Stomach (tissue), 9 donors: ENCODE results near the gene RERG. TPM values are rescaled to one million over a fixed set of nuclear protein-coding genes. Genes with fewer than 3 reads are reported as not detected.

Source experiments
- DNase-seq, 2 donors: peaks; one replicate each; pipeline versions ENCODE4 v3.0.0 to v3.0.0-alpha.2; 2013 to 2019
- H3K27ac ChIP-seq, 5 donors: fragments of 200-600 bp in 4 of 5; sonication (generic) in 4 of 5; one replicate each; pipeline ENCODE4 v1.5.1; 2013 to 2019; ENCODE audit warnings: mild to moderate bottlenecking in 1 of 5, moderate library complexity in 1 of 5
- H3K27me3 ChIP-seq, 3 donors: fragments of 200-600 bp; sonication (generic); one replicate each; pipeline ENCODE4 v1.5.1; 2017 to 2019; ENCODE audit warnings: mixed run types in 1 of 3
- H3K36me3 ChIP-seq, 4 donors: fragments of 200-600 bp; sonication (generic); 1 replicate in 3 of 4; 2 replicates in 1 of 4; pipeline ENCODE4 v1.5.1; 2016 to 2019
- H3K4me1 ChIP-seq, 4 donors: fragments of 200-600 bp; sonication (generic); one replicate each; pipeline ENCODE4 v1.5.1; 2016 to 2019
- H3K4me3 ChIP-seq, 4 donors: fragments of 200-600 bp; sonication (generic) in 3 of 4; one replicate each; pipeline ENCODE4 v1.5.1; 2016 to 2019; ENCODE audit warnings: mild to moderate bottlenecking in 1 of 4
- H3K9me3 ChIP-seq, 4 donors: fragments of 200-600 bp; sonication (generic); one replicate each; pipeline ENCODE4 v1.5.1; 2016 to 2019
- EP300 ChIP-seq: sonication (generic); formaldehyde crosslinking; IDR thresholded peaks from one replicate; pipeline ENCODE4 v1.6.1; 2017; ENCODE audit warnings: antibody characterized with exemption
- POLR2A ChIP-seq, 4 donors: fragments of 450-650 bp; IDR thresholded peaks; one replicate each; pipeline ENCODE4 v1.6.1; 2016; ENCODE audit warnings: antibody characterized with exemption in 4 of 4, control low read depth in 2 of 4, mild to moderate bottlenecking in 1 of 4, moderate library complexity in 1 of 4
- POLR2AphosphoS5 ChIP-seq, 3 donors: sonication (generic); formaldehyde crosslinking; IDR thresholded peaks; one replicate each; pipeline ENCODE4 v1.6.1; 2016; ENCODE audit warnings: antibody characterized with exemption in 3 of 3
- WGBS, 5 donors: extraction: QIAGEN DNeasy Blood & Tissue Kit in 3 of 5; methylation state at CpG; one replicate each; pipeline versions ENCODE4 v1.1.5 to v1.1.7; 2013 to 2018; 5-methylcytosine and 5-hydroxymethylcytosine counted together
- intact Hi-C: fragments of 100-400 bp; cut with DNase I; formaldehyde crosslinking; loops from one replicate; pipeline ENCODE4 v1.15.1; 2023; ENCODE audit warnings: low total_unique reads
- polyA plus RNA-seq, 3 donors: library from polyadenylated mRNA; stranded (reverse); fragments of 200-250 nt; gene quantifications; one replicate each; pipeline ENCODE4 v1.2.3, GENCODE V29; 2013
- total RNA-seq, 5 donors: library from RNA; depleted of rRNA; stranded (reverse); fragments of >200 nt; gene quantifications; one replicate each; pipeline versions ENCODE4 v1.1.0 to v1.2.3, GENCODE V29; 2014 to 2016
- TF ChIP-seq, protein P1 (sequence below), 7 experiments: fragments of 450-650 bp in 4 of 7; fragments of 200-600 bp in 3 of 7; sonication (generic) in 3 of 7; IDR thresholded peaks; one replicate each; pipeline ENCODE4 v1.5.1; 2016 to 2019; ENCODE audit warnings: antibody characterized with exemption in 7 of 7, control low read depth in 2 of 7, mild to moderate bottlenecking in 1 of 7
- donor health status: healthy with polysubstance abuse.
- donor health status: Bipolar disorder and iron deficiency.
- donor health status: healthy.

RERG gene
- total and polyA plus RNA-seq, 8 donors: 3.1 to 48.7 (median 20.3) TPM; not detected in 1

DNA sequence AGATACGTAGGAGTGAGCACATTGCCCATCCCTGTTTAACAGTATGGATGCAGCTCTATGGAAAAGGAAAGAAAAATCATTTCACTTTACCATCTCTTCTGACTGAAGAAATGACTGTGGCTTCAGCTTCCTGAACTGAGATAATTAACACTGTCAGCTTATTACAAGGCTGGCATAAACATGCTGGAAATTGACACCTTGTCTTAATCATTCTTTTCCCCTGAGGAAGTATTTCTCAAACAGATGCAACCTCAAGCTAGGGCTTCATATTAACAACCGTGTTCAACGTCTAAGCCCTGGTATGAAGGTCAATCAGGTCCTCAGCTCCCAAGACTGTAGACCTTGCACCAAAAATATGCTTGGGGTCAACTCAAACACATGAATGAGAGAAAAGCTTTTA, 25.0 kb downstream of the RERG start:
- Histone ChIP-seq H3K36me3 (no peaks in the 10 kb centered on the region), H3K27ac (peak overlapping the region in 1 of 5 donors; percentile 52), H3K9me3 (no peaks in the 10 kb centered on the region), H3K4me1 (peaks cover 0 to 42% (median 15%) of the 10 kb centered on the region in 4 donors), H3K27me3 (no peaks in the 10 kb centered on the region), H3K4me3 (no peak overlapping the region)
- TF ChIP-seq, protein P1, sequence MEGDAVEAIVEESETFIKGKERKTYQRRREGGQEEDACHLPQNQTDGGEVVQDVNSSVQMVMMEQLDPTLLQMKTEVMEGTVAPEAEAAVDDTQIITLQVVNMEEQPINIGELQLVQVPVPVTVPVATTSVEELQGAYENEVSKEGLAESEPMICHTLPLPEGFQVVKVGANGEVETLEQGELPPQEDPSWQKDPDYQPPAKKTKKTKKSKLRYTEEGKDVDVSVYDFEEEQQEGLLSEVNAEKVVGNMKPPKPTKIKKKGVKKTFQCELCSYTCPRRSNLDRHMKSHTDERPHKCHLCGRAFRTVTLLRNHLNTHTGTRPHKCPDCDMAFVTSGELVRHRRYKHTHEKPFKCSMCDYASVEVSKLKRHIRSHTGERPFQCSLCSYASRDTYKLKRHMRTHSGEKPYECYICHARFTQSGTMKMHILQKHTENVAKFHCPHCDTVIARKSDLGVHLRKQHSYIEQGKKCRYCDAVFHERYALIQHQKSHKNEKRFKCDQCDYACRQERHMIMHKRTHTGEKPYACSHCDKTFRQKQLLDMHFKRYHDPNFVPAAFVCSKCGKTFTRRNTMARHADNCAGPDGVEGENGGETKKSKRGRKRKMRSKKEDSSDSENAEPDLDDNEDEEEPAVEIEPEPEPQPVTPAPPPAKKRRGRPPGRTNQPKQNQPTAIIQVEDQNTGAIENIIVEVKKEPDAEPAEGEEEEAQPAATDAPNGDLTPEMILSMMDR (IDR thresholded peaks at IDR 0.05): no peak
- TF ChIP-seq EP300 (no peak), POLR2AphosphoS5 (IDR thresholded peaks at IDR 0.05) (no peak), POLR2A (IDR thresholded peaks at IDR 0.05) (no peak)
- DNase-seq: no peak
- intact Hi-C loops: no loop called here
- WGBS, 5 donors: 78 to 90% (median 81%) methylated on average over 3 of the region's 3 CpGs

DNA sequence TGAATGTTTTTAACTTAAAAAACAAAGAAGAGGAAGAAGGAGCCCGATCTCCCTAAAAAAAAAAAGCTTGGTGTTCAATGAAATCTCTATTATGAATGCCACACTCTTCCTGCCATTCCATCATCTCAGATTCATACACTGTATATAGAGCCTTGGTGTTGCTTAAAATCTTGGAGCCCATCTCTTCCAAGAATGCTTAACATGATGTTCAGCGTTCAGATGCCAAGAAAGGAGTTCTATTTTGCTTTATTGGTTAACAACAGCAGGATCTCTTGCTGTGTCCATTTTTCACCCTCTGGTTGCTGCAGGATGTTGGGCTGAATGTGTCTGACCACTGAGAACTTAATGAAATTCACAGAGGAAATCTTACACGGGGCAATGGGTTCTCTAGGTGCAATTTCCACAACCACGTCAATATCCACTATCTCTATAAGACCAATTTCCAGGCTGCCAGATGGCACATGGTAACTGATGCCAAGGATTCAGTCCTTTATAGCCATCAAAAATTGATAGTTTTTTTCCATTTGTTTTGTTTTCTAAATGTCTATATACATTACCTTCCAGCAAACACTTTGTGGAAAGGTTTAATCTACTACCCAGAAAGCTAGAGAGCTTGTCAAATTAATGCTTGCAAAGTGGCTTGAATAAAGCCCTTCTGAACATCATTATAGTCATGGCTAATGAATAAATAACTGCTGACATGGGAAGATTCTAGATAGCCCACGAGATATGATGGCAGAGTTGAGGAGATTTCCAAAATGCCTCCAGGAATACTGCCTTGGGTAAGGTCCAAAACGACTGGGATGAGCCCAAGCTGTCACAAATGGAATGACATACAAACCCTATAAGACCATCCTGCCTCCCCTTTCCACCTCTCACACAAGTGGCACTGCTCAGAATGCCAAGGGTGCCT, 26.5 kb downstream of the RERG start:
- Histone ChIP-seq H3K4me3 (no peak overlapping the region), H3K4me1 (peaks cover 0 to 42% (median 14%) of the 10 kb centered on the region in 4 donors), H3K36me3 (no peaks in the 10 kb centered on the region), H3K9me3 (no peaks in the 10 kb centered on the region), H3K27me3 (no peaks in the 10 kb centered on the region), H3K27ac (peak overlapping the region in 1 of 5 donors; percentile 52)
- no peak for TF ChIP-seq POLR2A (IDR thresholded peaks at IDR 0.05)
- TF ChIP-seq, protein P1 (IDR thresholded peaks at IDR 0.05): no peak
- no peak for DNase-seq
- intact Hi-C loops: no loop called here
- WGBS, 5 donors: 47 to 61% (median 58%) methylated on average over 6 of the region's 6 CpGs

DNA sequence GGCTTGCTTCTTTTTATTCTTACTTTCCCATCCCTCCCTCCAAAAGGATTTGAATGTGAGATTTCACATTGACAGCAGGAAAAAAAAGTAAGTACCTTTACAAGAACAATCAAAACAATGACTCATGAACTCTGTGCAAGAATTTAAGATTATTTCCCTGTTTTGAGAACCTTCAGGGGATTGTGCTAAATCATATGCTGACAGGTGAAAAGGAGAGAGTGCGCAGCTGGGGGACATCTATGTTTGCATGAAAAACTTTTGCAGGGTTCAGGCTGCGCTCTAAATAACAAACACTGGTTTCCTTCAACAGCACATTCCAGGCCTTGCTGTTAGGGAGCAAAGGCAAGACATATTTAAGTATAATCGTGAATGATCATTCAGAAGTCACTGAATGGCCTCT, 27.3 kb downstream of the RERG start:
- 46 to 67% (median 50%) methylated on average over 3 of the region's 3 CpGs for WGBS, 5 donors
- intact Hi-C loops: no loop called here
- H3K27ac ChIP-seq: peak overlapping the region in 1 of 5 donors; percentile 52

DNA sequence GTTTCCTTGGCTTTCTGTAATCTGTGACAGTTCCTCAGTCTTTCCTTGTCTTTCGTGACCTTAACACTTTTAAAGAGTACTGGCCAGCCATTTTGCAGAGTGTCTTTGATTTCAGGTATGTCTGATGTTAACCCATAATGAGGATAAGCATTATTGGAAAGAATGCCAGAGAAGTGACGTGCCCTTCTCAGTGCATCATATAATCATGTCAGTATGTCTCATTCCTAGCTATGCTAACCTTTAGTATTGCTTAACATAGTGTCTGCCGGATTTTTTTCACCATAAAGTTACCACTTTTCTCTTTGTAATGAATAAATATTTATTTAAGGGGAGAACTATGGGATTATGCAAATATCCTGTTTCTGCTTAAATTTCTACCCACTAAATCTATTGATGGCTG, 28.5 kb downstream of the RERG start:
- Histone ChIP-seq H3K4me1 (peaks cover 0 to 41% (median 13%) of the 10 kb centered on the region in 4 donors), H3K27ac (peak overlapping the region in 1 of 5 donors; percentile 52), H3K36me3 (no peaks in the 10 kb centered on the region), H3K27me3 (no peaks in the 10 kb centered on the region), H3K9me3 (no peaks in the 10 kb centered on the region), H3K4me3 (no peak overlapping the region)
- DNase-seq: no peak
- TF ChIP-seq, protein P1 (IDR thresholded peaks at IDR 0.05): no peak
- TF ChIP-seq EP300 (no peak), POLR2AphosphoS5 (IDR thresholded peaks at IDR 0.05) (no peak), POLR2A (IDR thresholded peaks at IDR 0.05) (no peak)
- 65 to 80% (median 70%) methylated on average over 3 of the region's 3 CpGs for WGBS, 5 donors
- intact Hi-C loops: no loop called here

More for the DNA sequence above, 27.3 kb downstream of the RERG start:
- Histone ChIP-seq H3K4me1 (peaks cover 0 to 42% (median 14%) of the 10 kb centered on the region in 4 donors), H3K4me3 (no peak overlapping the region), H3K9me3 (no peaks in the 10 kb centered on the region), H3K27me3 (no peaks in the 10 kb centered on the region), H3K36me3 (no peaks in the 10 kb centered on the region)
- no peak for DNase-seq
- TF ChIP-seq, protein P1 (IDR thresholded peaks at IDR 0.05): no peak
- TF ChIP-seq POLR2A (IDR thresholded peaks at IDR 0.05) (no peak), EP300 (no peak)
